Neural cell (in vitro differentiated cells): ENCODE measurements around the gene RNF25.

ENCODE experiments used
- CTCF ChIP-seq: fragments of 450-650 bp; IDR thresholded peaks from 2 replicates; pipeline ENCODE4 v1.5.1; 2014; ENCODE audit warnings: antibody characterized with exemption, mild to moderate bottlenecking, moderate library complexity; ENCODE audit not compliant: poor library complexity, severe bottlenecking
- EP300 ChIP-seq: fragments of 450-650 bp; conservative IDR thresholded peaks from 2 replicates; pipeline ENCODE4 v1.6.1; 2014; ENCODE audit warnings: antibody characterized with exemption, mild to moderate bottlenecking, moderate library complexity; ENCODE audit not compliant: poor library complexity, severe bottlenecking
- EZH2 ChIP-seq: fragments of 200-600, 300-800 bp; shearing (Covaris generic), sonication (generic); IDR thresholded peaks from 2 replicates; pipeline ENCODE4 v1.6.1; 2014; ENCODE audit warnings: antibody characterized with exemption, low read length, borderline replicate concordance, mild to moderate bottlenecking; ENCODE audit not compliant: insufficient read depth, poor library complexity, severe bottlenecking
- POLR2AphosphoS5 ChIP-seq: IDR thresholded peaks from 2 replicates; pipeline ENCODE4 v1.6.1; 2012
- RAD21 ChIP-seq: fragments of 450-650 bp; conservative IDR thresholded peaks from 2 replicates; pipeline ENCODE4 v1.6.1; 2014; ENCODE audit warnings: antibody characterized with exemption, mild to moderate bottlenecking, moderate library complexity
- REST ChIP-seq: IDR thresholded peaks from 2 replicates; pipeline ENCODE4 v1.6.1; 2012; ENCODE audit warnings: borderline replicate concordance

- TF ChIP-seq REST, result no peak
- no peak for TF ChIP-seq CTCF
- no peak for TF ChIP-seq EP300
- TF ChIP-seq EZH2, result no peak
- TF ChIP-seq RAD21, result no peak
- TF ChIP-seq POLR2AphosphoS5, result no peak
Observed at GRCh38 chr2:218721488-218721887, 49.7 kb upstream of the RNF25 start.
